ENCODE measurements around the gene USP25. TPM values are rescaled to one million over a fixed set of nuclear protein-coding genes. Genes with fewer than 3 reads are reported as not detected.

The USP25 gene
- total RNA-seq, 1 experiment from 2014 or later, result 33.6 TPM

DNA sequence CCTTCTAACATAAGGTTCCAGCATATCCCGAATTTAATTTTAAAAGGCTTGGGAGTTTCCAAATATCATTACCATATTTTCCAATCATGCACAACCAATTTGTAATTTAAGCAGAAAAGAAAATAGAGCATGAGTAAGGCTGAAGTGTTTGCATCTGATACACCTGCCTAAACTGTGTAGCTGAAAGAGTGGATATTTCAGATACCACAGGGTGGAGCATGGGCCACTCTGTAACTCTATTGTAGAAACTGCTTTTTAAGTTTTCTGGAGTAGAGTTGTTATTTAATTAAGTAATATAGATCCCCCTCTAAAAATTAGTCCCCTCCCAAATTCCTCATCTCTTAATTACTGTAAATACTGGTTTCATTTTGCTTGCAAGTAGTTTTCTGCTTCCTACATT is 199.8 kb downstream of the USP25 start (continued):
- TF ChIP-seq, protein P1, sequence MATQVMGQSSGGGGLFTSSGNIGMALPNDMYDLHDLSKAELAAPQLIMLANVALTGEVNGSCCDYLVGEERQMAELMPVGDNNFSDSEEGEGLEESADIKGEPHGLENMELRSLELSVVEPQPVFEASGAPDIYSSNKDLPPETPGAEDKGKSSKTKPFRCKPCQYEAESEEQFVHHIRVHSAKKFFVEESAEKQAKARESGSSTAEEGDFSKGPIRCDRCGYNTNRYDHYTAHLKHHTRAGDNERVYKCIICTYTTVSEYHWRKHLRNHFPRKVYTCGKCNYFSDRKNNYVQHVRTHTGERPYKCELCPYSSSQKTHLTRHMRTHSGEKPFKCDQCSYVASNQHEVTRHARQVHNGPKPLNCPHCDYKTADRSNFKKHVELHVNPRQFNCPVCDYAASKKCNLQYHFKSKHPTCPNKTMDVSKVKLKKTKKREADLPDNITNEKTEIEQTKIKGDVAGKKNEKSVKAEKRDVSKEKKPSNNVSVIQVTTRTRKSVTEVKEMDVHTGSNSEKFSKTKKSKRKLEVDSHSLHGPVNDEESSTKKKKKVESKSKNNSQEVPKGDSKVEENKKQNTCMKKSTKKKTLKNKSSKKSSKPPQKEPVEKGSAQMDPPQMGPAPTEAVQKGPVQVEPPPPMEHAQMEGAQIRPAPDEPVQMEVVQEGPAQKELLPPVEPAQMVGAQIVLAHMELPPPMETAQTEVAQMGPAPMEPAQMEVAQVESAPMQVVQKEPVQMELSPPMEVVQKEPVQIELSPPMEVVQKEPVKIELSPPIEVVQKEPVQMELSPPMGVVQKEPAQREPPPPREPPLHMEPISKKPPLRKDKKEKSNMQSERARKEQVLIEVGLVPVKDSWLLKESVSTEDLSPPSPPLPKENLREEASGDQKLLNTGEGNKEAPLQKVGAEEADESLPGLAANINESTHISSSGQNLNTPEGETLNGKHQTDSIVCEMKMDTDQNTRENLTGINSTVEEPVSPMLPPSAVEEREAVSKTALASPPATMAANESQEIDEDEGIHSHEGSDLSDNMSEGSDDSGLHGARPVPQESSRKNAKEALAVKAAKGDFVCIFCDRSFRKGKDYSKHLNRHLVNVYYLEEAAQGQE (IDR thresholded peaks at IDR 0.05; ENCODE audit: low read depth), result no peak
- TF ChIP-seq RAD21 (IDR thresholded peaks at IDR 0.05; ENCODE audit: low read depth) (no peak), EGR1 (IDR thresholded peaks at IDR 0.05; ENCODE audit: low read depth) (no peak), SIN3A (IDR thresholded peaks at IDR 0.05; ENCODE audit: low read depth) (no peak), YY1 (IDR thresholded peaks at IDR 0.05; ENCODE audit: extremely low read depth, insufficient replicate concordance, low read depth, low read length) (no peak), FOSL1 (IDR thresholded peaks at IDR 0.05; ENCODE audit: low read depth) (no peak)
